GM18520 (cell line): ENCODE measurements around the gene ADD2.
"Not testable (repeated sequence)": the region's sequence is repeated elsewhere in the genome, so short reads cannot be mapped to it uniquely, and the experiment has no call there.

Experiments used
- ATAC-seq: cut with Tn5 transposase; IDR thresholded peaks from one replicate; pipeline ENCODE4 v1.9.1; 2021; ENCODE audit not compliant: unreplicated experiment

ADD2 gene

DNA sequence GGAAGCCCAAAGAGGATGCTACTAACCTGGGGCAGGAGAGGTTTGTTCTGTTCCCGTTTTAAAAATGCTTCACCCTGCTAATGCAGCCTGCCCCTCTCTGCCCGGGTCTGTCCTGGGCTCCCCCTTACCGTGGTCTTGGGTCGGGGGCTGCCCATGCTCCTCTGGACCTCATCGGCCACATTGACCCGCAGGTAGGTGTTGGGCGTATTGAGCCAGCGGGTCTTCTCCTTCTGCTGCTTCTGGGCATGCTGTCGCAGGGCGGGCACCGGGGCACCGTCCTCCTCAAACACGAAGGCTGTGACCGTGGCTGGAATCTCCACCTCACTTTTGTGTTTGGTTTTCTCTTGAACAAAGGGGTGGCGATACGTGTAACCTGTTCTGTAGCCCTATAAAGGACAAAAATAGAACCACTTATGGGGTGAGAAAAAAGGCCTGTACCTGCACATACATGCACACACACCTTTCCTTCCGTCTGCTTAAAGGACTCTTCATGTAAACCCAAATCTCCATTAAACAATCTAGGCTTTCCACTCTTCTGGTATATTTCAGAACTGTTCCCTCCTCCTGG lies 89.3 kb downstream of the ADD2 start:
- no peak for ATAC-seq

DNA sequence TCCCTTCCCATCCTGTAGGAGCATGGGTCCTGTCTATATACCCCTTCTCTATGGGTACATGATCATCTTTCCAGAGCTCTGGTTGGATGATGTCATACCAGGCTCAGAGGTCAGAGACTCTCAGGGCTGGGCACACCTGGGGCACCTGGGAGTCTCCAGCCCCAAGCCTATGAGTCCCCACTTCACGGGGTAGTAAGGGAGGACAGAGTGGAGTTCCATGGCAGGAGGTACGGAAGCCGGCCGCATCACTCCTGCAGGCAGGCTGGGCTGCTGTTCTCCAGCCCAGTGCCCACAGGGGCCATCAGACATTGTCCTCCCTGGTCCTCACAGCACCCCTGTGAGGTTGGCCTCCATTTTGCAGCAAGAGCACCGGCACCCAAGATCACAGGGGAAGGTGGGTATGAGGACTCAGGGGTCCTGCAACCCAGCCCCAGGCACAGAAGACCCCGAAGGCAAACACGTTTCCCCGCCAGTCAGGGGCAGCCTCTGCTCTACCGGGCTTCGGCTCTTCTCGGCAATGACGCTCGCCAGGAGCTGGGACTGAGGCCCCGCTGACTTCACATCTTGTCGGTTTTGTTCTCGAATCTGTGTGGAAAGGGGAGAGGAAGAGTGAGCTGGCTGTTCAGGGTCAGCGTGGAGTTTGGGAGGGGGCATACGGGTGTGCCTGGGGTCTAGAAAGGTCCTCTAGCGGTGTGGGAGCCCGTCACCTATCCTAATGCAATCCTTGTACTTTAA lies 91.5 kb downstream of the ADD2 start:
- no peak for ATAC-seq

DNA sequence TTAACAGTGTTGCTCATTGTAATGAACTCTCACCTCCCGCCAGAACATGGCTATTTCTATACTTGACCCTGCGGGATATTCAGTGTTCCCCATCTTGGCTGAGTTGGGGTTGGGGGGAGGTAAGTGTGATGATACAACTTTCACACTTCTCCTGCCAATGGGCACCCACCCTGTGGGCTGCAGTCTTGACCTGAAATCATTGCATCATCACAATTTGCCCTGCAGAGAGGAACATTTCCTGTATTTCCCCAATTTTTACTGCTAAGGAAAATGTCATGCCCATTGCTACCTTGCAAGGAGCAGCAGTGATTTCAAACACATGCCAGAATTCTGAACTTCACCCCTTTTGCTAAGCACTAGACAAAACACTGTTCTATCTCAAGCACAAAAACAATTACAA lies 92.1 kb downstream of the ADD2 start:
- ATAC-seq, result no peak

DNA sequence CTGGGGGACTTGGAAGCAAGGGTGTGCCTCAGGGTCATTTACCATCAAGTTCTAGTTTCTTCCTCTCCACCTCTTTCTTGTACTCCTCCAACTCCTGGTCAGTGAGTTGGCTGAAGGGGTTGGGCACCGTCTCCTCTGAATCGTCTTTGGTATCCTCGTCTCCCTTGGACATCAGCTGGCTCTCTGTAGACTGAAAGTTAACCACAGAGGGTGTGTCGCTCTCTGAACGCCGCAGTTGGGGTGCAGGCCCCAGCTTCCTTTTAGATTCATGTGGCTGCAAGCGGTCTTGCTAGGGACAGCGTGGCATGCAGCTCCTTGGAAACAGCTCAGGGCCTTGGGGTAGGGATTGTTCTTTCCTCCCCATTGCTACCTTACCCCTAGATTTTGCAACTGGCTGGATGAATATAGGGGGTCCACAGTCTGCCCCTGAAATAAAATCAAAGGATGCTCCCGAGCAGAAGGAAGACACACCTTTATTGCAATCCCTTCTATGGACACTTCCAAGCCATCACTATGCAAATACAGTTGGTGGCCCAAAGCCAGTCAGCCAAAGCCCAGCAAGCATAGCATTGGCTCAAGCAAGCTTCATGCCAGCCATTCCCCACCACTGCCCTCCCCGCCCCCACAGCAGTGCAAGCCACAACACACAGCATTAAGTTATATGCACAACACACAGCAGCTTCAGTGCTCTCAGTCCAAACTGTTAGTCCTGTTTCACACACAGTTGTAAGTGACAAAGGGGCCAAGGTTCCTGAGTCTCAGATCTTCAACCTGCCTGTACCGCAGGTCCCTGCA lies 93.2 kb downstream of the ADD2 start:
- no peak for ATAC-seq

DNA sequence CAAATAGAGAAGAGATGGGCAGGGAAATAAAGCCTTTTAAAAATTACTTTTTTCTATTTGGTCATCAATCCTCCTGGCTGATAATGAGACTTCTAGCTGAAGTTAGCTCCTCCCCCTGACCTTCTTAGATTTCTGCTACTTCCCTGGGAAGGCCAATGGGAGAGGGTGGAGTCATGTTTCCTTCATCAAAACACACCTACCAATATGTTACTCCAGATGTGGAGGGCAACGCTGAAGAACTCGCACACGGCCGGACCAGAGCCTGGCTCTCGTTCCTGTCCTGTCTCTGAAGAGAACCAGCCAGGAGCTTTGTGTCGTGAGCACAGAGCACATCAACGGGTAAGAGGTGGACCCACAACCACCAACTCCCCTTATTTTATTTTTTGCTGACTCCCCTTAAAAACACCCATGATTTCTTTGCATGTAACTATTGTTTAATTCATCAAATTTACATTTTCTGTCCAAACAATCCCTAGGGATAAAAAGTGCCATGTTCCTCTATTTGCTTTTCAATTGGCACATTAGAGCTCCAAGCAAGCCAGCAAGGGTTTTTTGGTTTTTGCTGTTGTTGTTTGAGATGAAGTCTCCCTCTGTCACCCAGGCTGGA lies 94.9 kb downstream of the ADD2 start:
- ATAC-seq, result no peak

DNA sequence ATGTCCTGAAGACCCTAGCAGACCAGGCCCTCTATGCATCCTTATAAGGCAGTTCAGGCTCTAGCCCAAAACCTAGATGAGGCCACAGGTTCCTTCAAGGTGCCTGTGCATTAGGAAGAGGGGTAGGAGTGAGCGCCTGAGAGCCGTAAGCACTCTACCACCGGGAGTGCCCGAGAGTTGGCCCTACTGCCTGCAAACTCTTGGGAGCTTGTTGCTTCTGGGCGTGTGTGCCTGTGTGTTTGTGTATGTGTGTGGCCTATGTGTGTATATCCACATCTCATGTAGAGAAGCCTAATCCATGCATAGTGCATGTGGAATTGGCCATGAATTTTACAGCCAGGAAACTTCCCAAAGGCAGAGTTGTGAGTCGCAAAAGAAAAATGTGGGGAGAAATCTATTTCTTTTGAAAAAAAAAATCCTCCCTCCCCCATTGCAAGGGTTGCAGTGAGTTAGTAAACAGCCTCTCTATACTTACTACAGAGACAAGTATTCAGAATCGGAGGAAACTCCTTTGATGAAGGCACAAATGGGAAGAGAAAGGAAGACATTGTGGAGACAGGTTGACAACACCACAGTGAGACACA lies 96.8 kb downstream of the ADD2 start:
- ATAC-seq, result no peak

DNA sequence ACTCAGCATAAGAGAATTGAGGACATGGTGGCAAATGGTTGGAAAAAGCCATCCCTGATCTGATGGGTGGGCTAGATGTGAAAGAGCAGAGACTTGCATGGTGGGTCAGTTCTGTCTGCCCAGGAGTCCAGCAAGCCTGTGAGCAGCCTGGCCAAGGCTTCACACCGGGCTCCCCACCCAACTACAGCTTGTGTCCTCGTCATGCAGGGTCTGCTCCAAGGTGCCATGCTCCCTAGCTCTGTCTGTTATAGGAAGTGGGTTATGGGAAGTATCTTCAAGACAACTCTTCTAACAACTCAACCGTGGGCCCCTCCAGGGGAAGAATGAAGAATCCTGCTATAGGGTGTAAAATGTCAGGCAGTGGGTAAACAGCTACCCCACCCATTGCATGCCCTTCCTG lies 97.4 kb downstream of the ADD2 start:
- ATAC-seq, result no peak

DNA sequence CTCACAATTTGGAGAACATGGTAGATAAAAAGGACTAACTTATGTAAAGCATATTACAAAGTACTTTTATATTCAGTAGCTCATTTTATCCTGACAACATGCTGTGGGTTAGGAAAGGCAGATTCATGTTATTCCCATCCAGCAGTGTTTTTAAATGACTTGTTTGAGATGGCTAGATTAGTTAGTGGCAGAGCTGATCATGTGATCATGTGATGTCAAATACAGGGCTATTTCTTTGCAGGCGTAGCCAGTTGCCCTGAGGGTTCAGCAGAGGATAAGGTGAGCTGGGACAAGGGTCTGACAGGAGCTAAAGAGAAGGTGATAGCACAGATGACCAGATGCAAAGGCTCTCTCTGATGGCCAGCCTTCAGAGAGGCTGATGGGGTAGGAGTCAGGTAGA lies 97.8 kb downstream of the ADD2 start:
- ATAC-seq, result no peak

DNA sequence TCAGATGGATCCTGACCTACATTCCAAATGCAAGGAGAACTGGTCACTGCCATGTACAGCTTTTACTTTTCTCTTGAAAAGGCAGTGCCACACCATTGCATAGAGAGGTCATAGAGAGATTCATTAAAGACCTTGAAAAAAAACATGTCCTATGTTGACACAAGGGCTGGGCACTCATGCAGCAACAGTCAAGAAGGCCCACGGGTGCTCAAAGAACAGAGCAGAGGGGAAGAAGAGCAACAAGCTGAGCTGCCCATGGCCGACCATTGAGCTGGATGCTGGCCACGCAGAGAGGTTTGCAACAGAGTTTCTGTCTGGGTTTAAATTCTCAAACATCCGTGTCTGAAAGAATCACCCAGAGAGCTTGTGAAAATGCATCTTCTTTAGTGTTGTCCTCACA lies 99.1 kb downstream of the ADD2 start:
- no peak for ATAC-seq

DNA sequence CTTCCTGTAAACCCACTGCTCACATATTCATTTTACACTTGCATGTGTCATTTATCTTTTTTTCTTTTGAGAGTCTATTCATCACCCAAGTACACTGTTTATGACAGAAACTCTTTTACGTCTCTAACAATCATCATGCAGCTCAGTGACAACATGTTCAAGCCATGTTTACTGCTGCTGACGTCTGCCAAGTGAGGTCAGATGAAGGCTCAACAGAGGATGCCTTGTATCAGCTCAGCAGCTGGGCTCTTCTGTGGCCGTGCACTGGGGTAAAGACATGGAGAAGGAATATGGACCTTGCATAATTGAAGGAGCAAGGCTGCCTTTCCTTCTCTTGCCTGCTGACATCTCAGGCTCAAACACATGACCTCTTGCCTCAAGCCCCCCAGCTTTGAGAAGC lies 99.6 kb downstream of the ADD2 start:
- ATAC-seq, result no peak

DNA sequence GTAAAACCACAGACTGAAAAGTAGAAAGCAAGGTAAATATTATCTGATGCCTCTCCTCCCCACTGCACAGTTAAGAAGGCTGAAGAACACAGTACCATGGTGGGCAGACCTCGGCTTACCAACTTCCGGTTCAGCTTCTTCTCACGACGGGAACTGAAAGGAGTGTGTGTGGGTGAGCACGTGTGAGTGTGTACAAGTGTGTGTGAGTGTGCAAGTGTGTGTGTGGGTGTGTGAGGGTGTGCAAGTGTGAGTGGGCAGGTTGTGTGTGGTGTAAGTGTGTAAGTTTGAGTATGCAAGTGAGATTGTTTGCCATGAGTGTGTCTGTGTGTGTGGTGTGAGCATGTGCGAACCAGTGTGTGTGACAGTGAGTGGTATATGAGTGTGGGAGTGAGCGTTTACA lies 103.5 kb downstream of the ADD2 start:
- no peak for ATAC-seq

DNA sequence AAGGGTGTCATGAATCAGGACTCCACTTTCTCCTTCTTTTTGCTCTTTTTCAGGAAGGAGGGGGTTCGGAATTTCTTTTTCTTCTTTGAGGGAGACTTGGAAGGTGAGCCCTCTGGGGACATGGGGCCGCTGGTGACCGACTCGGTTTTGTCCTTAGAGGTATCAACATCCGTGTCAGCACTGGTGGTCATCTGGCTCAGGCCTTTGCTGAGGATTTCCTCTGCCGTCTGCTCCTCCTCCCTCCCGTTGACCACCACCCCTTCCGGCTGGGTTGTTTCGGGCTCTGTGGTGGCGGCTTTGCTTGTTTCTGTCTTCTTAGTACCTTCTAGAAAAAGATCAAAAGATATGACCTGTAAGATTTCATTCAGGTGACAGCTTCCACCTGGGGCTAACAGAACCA lies 104.6 kb downstream of the ADD2 start:
- ATAC-seq, result no peak

DNA sequence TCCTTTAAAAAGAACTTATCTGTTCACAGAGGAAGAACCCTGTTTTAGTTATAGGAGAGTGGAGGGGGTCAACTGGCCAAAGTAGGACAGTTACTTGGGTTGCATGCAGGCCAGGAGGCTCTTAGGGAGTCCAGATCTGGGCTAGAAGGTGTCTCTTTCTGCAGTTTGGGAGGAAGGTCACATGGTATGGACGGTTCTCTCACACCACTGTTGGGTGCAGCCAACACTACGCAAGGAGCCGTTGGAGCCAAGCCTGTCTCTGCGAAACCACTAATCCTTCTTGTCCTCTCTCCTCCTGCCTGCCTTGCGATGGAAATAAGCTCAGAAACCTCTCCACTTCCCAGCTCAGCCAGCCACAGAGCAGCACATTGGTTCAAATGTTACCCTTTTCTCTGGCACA lies 108.4 kb downstream of the ADD2 start:
- ATAC-seq, result no peak

DNA sequence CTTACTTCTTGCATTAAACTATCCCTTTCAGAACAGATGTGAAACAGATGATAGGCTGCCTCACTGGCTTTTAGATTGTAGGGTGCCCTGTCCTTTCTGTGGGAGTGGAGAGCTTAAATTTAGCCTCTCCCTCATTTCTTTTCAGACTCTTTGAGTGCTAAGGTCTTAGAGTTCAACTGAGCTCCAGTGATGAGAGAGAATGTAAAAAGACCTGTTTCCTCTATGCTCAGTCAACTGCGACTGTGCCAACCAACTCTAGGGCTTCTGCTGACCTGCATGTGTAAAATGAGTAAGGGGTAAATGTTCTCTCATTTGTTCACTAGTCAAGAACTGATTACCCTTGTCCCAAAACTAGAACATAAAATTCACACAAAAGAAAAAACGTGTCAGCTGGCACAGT lies 109.5 kb downstream of the ADD2 start:
- ATAC-seq, result no peak

DNA sequence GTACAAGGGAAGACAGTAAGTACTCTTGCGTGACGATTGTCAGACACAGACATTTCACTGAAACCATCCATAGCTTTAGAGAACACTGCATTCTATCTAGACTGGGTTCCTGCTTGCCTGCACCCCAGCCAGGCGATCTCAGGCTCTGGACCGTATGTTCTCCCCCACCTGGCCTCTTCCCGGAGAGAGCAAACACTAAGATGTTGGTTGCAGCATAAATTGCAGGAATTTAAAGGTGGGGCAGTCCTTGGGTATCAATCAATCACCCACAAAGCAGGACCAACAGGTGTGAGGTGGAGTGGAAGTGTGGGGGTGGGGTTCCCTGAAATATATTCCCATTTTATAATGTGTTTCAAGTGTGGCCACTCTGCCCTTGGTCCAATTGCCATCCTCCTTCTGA lies 110.8 kb downstream of the ADD2 start:
- no peak for ATAC-seq

DNA sequence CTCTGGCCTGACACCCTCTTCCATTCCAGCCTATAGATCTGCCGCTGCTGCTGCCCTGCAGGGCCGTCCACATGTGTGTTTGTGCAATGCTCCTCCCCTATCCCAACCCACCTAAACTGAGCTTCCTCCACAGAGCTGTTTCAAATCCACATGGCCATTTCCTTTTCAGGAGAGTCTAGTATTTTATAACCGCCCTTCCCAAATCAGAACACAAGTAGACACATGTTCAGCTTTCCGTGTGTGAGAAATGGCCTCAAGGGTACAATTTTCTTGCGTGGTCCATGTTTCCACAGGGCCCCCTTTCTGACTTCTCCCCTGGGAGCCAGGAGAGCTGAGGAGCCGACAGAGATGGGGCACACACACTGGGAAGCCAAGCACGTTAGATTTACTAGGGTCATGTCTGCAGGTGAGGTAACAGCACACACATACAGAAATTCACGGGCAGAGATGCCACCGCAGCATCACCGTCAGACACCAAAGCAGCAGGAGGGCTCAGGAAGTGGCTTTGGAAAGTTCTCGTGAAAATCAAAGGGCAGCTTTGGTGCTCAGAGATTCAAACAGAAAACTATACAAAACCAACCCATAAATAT lies 111.5 kb downstream of the ADD2 start:
- no peak for ATAC-seq

DNA sequence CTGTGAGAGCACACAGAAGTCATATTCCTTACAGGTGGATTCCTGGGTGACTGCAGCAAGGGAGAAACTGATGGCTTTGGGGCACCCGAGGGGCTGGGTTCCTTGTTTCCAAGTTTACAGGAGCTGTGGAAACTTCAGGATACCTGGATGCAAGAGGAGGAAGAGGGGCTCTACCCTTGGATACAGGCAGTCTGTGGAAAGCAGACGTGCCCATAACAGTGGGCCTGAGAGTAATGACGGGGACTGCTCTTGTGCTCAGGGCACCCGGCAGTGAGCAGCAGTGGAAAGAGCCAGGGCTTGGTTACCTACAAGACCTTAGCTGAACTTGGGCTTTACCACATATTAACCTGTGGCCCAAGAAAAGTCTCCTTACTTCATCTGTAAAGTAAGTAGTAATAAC lies 112.2 kb downstream of the ADD2 start:
- ATAC-seq, result no peak

DNA sequence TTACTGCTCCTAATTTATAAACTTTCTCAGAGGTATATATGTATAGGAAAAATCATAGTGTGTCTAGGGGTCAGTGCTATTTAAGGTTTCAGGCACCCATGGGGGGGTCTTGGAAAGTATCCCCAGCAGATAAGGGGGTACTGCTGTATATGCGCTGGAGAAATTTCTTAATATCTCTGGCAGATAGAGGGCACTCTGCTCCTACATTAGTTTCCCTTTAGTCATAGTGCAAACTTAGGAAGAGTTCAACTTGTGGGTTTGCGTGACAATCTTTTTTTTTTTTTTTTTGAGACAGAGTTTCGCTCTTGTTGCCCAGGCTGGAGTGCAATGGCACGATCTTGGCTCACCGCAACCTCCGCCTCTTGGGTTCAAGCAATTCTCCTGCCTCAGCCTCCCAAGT lies 112.8 kb downstream of the ADD2 start:
- ATAC-seq, result not testable (repeated sequence)

DNA sequence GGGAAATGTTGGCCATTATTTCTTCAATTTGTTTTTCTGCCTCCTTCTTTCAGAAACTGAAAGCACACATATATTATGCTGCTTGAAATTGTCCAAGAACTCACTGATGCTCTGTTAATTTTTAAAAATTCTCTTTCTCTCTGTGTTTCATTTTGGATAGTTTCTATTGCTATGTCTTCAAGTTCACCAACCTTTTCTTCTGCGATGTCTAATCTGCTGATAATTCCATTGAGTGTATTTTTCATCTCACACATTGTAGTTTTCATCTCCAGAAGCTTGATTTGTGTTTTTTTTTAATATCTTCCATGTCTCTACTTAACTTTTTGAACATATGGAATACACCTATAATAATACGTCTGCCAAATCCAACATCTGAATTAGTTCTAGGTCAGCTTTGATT lies 116.3 kb downstream of the ADD2 start:
- ATAC-seq, result no peak

DNA sequence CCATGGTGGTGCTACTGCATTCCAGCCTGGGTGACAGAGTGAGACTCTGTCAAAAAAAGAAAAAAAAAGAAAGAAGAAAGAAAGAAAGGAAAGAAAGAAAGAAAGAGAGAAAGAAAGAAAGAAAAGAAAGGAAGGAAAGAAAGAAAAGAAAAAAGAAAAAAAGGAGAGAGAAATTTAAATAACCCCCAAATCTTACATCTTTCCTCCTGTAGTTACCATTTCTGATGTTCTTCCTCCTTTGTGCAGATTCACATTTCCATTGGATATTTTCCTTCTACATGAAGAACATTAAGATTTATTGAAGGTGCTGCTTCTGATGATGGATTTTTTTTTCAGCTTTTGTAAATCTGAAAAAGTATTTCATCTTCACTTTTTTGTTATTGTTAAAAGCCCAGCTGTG lies 117.0 kb downstream of the ADD2 start:
- ATAC-seq, result no peak

DNA sequence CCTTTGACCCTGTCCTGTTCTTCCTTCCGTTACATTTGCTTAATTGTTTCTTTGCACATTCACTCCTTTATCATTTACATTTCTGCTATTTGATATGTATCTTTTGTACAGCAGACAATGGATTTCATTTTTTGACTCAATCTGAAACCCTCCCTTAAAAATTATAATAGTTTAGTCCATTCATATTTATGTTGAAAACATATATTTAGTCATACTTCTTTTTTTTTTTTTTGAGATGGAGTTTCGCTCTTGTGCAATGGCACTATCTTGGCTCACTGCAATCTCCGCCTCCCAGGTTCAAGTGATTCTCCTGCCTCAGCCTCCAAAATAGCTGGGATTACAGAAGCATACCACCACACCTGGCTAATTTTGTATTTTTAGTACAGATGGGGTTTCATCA lies 119.0 kb downstream of the ADD2 start:
- ATAC-seq, result no peak
